Testis (tissue), 3 donors: Measurements from ENCODE around the gene PPM1H. TPM values are rescaled to one million over a fixed set of nuclear protein-coding genes. Genes with fewer than 3 reads are reported as not detected.
A peak's percentile ranks its signal among the peaks of the same experiment; 100 is the strongest.

Source experiments
- DNase-seq: peaks from one replicate; pipeline ENCODE4 v3.0.0-alpha.2; 2019
- H3K27ac ChIP-seq, 2 donors: fragments of 200-600 bp; sonication (generic); one replicate each; pipeline ENCODE4 v1.5.1; 2019
- H3K27me3 ChIP-seq: fragments of 200-600 bp; sonication (generic); one replicate; pipeline ENCODE4 v1.5.1; 2019
- H3K36me3 ChIP-seq: fragments of 200-600 bp; sonication (generic); one replicate; pipeline ENCODE4 v1.5.1; 2017; ENCODE audit warnings: low read depth; ENCODE audit errors: missing control alignments
- H3K4me1 ChIP-seq: fragments of 200-600 bp; sonication (generic); one replicate; pipeline ENCODE4 v1.5.1; 2019
- H3K4me3 ChIP-seq, 2 donors: fragments of 200-600 bp; sonication (generic); one replicate each; pipeline ENCODE4 v1.5.1; 2017 to 2019
- H3K9me3 ChIP-seq: fragments of 200-600 bp; sonication (generic); one replicate; pipeline ENCODE4 v1.5.1; 2017
- CTCF ChIP-seq, 3 experiments: fragments of 450-650 bp in 2 of 3; fragments of 200-600 bp in 1 of 3; sonication (generic) in 1 of 3; IDR thresholded peaks; one replicate each; pipeline ENCODE4 v1.5.1; 2016 to 2019; ENCODE audit warnings: antibody characterized with exemption in 3 of 3, mild to moderate bottlenecking in 2 of 3, moderate library complexity in 1 of 3
- POLR2A ChIP-seq: fragments of 450-650 bp; IDR thresholded peaks from one replicate; pipeline ENCODE4 v1.6.1; 2017; ENCODE audit warnings: antibody characterized with exemption, mild to moderate bottlenecking, moderate library complexity
- WGBS, 2 donors: methylation state at CpG; one replicate each; pipeline ENCODE4 v1.1.5; 2018; 5-methylcytosine and 5-hydroxymethylcytosine counted together
- intact Hi-C: fragments of 100-400 bp; cut with DNase I; formaldehyde crosslinking; loops from one replicate; pipeline ENCODE4 v1.15.1; 2023; ENCODE audit warnings: low total_unique reads
- polyA plus RNA-seq: library from polyadenylated mRNA; stranded (reverse); fragments of 350-450 nt; fragmentation: Illumina TruSeq; extraction: RNeasy Lipid Tissue Mini Kit (QIAGEN cat#74804); gene quantifications from one replicate; pipeline ENCODE4 v1.2.3, GENCODE V29; 2014; ENCODE audit warnings: low read depth, low replicate concordance; ENCODE audit not compliant: insufficient read depth
- total RNA-seq, 2 donors: library from RNA; depleted of rRNA; stranded (reverse); fragments of >200 nt; gene quantifications; one replicate each; pipeline ENCODE4 v1.2.3, GENCODE V29; 2016

The PPM1H gene
- total and polyA plus RNA-seq, 3 donors from 2014 or later = 2.5 to 9.1 (median 2.7) TPM

- TF ChIP-seq POLR2A = no peak
- TF ChIP-seq CTCF (IDR thresholded peaks at IDR 0.05) = no peak
- H3K36me3 ChIP-seq = no peaks in the 10 kb centered on the region
- no peaks in the 10 kb centered on the region for H3K27me3 ChIP-seq
- peaks cover 13% of the 10 kb centered on the region for H3K4me1 ChIP-seq
- WGBS, 2 donors = 59 to 67% methylated on average over 8 of the region's 8 CpGs
- H3K27ac ChIP-seq = peak overlapping the region; percentile 21 to 28
- H3K9me3 ChIP-seq = no peaks in the 10 kb centered on the region
- H3K4me3 ChIP-seq = no peak overlapping the region
- intact Hi-C loops = no loop called here
- DNase-seq = peak; percentile 55
These were observed 214.2 kb downstream of the PPM1H start for GRCh38 chr12:62720661-62721330.

- Histone ChIP-seq H3K27me3 (no peaks in the 10 kb centered on the region), H3K4me1 (peaks cover 11% of the 10 kb centered on the region), H3K9me3 (no peaks in the 10 kb centered on the region), H3K36me3 (no peaks in the 10 kb centered on the region), H3K4me3 (no peak overlapping the region), H3K27ac (peak overlapping the region in 1 of 2 donors; percentile 21)
- no peak for DNase-seq
- intact Hi-C loops = no loop called here
- no peak for TF ChIP-seq POLR2A
- no peak for TF ChIP-seq CTCF (IDR thresholded peaks at IDR 0.05)
- WGBS, 2 donors = 62 to 69% methylated on average over 2 of the region's 2 CpGs
These were observed 214.9 kb downstream of the PPM1H start for GRCh38 chr12:62720025-62720424.

- Histone ChIP-seq H3K9me3 (no peaks in the 10 kb centered on the region), H3K4me1 (peaks cover 13% of the 10 kb centered on the region), H3K36me3 (no peaks in the 10 kb centered on the region), H3K27me3 (no peaks in the 10 kb centered on the region), H3K27ac (no peak overlapping the region), H3K4me3 (no peak overlapping the region)
- no peak for TF ChIP-seq POLR2A
- TF ChIP-seq CTCF (IDR thresholded peaks at IDR 0.05) = no peak
- intact Hi-C loops = no loop called here
- WGBS, 2 donors = 73 to 79% methylated on average over 2 of the region's 2 CpGs
- no peak for DNase-seq
These were observed 216.1 kb downstream of the PPM1H start for GRCh38 chr12:62718762-62719426.

- DNase-seq = no peak
- no peaks in the 10 kb centered on the region for H3K9me3 ChIP-seq
- WGBS, 2 donors = 50 to 57% methylated on average over 1 of the region's 1 CpG
- no peak for TF ChIP-seq CTCF (IDR thresholded peaks at IDR 0.05)
- intact Hi-C loops = no loop called here
- H3K36me3 ChIP-seq = no peaks in the 10 kb centered on the region
- H3K27me3 ChIP-seq = no peaks in the 10 kb centered on the region
- H3K4me1 ChIP-seq = peaks cover 13% of the 10 kb centered on the region
- H3K27ac ChIP-seq = no peak overlapping the region
- H3K4me3 ChIP-seq = no peak overlapping the region
These were observed 217.3 kb downstream of the PPM1H start for GRCh38 chr12:62717643-62718042.
